ENCODE data around the gene SKOR1.

DNA sequence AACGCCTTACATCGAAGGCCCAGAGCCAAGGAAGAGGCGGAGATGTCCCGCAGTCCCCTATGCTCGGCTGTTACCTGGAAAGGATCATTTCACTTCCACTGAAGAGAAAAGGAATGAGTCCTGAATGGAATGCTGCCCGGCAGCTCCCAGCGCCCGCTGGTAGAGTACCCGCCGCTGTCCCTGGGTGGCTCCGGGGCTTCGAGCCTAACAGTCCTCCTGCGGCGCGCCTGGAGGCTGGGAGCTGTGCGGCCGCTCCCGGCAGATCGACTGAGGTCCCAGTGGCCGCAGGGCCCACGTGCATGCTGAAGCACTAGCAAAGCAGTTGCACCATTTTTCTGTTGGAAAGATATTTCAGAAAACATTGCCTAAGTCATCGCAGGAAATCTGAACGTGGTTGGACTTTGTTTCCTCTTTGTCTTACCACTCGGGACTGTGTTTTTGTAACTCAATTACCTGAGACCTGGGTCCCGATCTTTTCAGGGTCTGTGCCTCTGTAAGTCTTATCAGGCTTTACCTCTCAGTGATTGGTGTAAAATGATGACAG, 13.6 kb downstream of the SKOR1 start:
- TF ChIP-seq, protein P1, sequence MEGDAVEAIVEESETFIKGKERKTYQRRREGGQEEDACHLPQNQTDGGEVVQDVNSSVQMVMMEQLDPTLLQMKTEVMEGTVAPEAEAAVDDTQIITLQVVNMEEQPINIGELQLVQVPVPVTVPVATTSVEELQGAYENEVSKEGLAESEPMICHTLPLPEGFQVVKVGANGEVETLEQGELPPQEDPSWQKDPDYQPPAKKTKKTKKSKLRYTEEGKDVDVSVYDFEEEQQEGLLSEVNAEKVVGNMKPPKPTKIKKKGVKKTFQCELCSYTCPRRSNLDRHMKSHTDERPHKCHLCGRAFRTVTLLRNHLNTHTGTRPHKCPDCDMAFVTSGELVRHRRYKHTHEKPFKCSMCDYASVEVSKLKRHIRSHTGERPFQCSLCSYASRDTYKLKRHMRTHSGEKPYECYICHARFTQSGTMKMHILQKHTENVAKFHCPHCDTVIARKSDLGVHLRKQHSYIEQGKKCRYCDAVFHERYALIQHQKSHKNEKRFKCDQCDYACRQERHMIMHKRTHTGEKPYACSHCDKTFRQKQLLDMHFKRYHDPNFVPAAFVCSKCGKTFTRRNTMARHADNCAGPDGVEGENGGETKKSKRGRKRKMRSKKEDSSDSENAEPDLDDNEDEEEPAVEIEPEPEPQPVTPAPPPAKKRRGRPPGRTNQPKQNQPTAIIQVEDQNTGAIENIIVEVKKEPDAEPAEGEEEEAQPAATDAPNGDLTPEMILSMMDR (conservative IDR thresholded peaks at IDR 0.05; ENCODE audit: low read depth, low read length), result no peak
- TF ChIP-seq POLR2A (IDR thresholded peaks at IDR 0.05; ENCODE audit: low read depth, low read length), result no peak
- TF ChIP-seq MXI1 (IDR thresholded peaks at IDR 0.05; ENCODE audit: borderline replicate concordance, low read depth, low read length), result no peak
- TF ChIP-seq CHD1 (IDR thresholded peaks at IDR 0.05; ENCODE audit: low read depth, low read length), result no peak
- no peak for TF ChIP-seq RAD21 (IDR thresholded peaks at IDR 0.05; ENCODE audit: low read length)
- no peak for TF ChIP-seq BHLHE40 (IDR thresholded peaks at IDR 0.05; ENCODE audit: low read depth, low read length)
- TF ChIP-seq MAFK (IDR thresholded peaks at IDR 0.05; ENCODE audit: low read depth, low read length), result no peak
- no peak for TF ChIP-seq NFE2L2 (IDR thresholded peaks at IDR 0.05; ENCODE audit: low read depth, low read length)
- TF ChIP-seq RFX5 (IDR thresholded peaks at IDR 0.05; ENCODE audit: low read depth, low read length), result no peak
